ENCODE measurements around the gene CDK15. TPM values are rescaled to one million over a fixed set of nuclear protein-coding genes. Genes with fewer than 3 reads are reported as not detected.

CDK15 gene
- total RNA-seq, 1 donor: not detected

GRCh38 chr2:201933792-201934237 is 127.5 kb downstream of the CDK15 start:
- H3K4me3 ChIP-seq (ENCODE audit: low read length): no peak overlapping the region
- no peaks in the 10 kb centered on the region for H3K27me3 ChIP-seq (ENCODE audit: insufficient read depth, low read length)
- H3K4me1 ChIP-seq (ENCODE audit: insufficient read depth, low read length): no peaks in the 10 kb centered on the region

DNA sequence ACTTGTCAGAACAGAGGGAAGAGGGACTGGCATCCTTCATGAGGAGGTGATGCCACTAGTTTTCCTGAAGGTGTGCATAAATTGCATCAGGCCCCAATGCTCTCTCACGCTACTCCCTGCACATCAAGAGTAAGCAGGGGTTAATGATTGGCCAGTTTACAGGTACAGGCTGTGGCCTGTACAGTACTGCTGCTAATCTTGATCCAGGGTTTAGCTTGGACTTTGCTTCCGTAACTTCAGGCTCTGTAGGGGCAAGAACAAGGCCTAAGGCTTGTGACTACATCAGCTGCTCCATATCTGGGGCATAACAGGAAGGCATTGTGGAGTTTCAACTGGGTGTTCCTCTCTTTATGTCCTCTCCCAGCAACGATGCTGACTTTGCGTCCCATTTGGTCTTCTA is 130.5 kb downstream of the CDK15 start:
- Histone ChIP-seq H3K4me1 (ENCODE audit: insufficient read depth, low read length) (no peaks in the 10 kb centered on the region), H3K9me3 (ENCODE audit: low read depth, low read length) (no peaks in the 10 kb centered on the region), H3K4me3 (ENCODE audit: low read length) (no peak overlapping the region), H3K27me3 (ENCODE audit: insufficient read depth, low read length) (no peaks in the 10 kb centered on the region)

More at GRCh38 chr2:201933792-201934237, 127.5 kb downstream of the CDK15 start:
- no peaks in the 10 kb centered on the region for H3K9me3 ChIP-seq (ENCODE audit: low read depth, low read length)

DNA sequence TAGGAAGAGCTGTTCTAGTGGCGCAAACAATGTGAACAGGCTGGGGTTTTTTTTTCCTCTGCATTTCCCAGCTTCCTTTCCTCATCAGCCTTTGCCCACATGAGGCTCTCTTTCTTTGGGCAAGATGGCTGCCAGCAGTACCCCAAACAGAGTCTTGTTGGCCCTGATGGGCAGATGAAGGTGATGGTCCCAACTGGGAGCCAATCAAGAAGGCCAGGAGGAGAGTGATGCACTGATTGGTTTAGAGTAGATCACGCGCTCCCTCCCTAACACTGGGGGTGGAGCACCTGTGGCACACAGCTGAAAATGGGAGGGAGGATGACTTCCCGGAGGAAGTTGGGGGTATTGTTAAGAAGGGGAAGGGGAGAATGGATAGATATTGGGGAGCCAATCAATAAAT is 131.0 kb downstream of the CDK15 start:
- no peaks in the 10 kb centered on the region for H3K27me3 ChIP-seq (ENCODE audit: insufficient read depth, low read length)
- H3K9me3 ChIP-seq (ENCODE audit: low read depth, low read length): no peaks in the 10 kb centered on the region
- no peaks in the 10 kb centered on the region for H3K4me1 ChIP-seq (ENCODE audit: insufficient read depth, low read length)
- no peak overlapping the region for H3K4me3 ChIP-seq (ENCODE audit: low read length)

- no peaks in the 10 kb centered on the region for H3K9me3 ChIP-seq (ENCODE audit: low read depth, low read length)
- H3K4me1 ChIP-seq (ENCODE audit: insufficient read depth, low read length): no peaks in the 10 kb centered on the region
- H3K4me3 ChIP-seq (ENCODE audit: low read length): no peak overlapping the region
- H3K27me3 ChIP-seq (ENCODE audit: insufficient read depth, low read length): no peaks in the 10 kb centered on the region
These were observed 131.9 kb downstream of the CDK15 start for GRCh38 chr2:201938156-201938775.

DNA sequence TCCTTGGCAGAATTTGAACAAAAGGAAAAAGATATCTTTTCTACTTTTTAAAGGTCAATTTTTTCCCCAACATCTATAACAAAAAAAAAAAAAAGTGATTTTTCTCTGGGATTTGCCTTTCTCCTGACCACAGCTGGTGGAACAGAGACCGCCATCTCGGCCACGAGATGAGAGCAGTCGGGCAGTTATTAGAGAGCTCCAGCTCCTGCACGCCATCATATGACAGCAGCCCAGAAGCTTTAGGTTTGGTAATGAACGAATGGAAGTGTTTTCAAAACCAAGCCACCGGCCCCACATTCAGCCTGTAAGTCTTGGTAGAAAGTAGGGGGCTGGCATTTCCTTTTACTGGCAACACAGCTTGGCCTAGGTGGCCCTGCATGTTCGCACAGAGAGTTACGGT is 132.4 kb downstream of the CDK15 start:
- no peaks in the 10 kb centered on the region for H3K27me3 ChIP-seq (ENCODE audit: insufficient read depth, low read length)
- H3K4me3 ChIP-seq (ENCODE audit: low read length): no peak overlapping the region
- H3K4me1 ChIP-seq (ENCODE audit: insufficient read depth, low read length): no peaks in the 10 kb centered on the region
- H3K9me3 ChIP-seq (ENCODE audit: low read depth, low read length): no peaks in the 10 kb centered on the region

DNA sequence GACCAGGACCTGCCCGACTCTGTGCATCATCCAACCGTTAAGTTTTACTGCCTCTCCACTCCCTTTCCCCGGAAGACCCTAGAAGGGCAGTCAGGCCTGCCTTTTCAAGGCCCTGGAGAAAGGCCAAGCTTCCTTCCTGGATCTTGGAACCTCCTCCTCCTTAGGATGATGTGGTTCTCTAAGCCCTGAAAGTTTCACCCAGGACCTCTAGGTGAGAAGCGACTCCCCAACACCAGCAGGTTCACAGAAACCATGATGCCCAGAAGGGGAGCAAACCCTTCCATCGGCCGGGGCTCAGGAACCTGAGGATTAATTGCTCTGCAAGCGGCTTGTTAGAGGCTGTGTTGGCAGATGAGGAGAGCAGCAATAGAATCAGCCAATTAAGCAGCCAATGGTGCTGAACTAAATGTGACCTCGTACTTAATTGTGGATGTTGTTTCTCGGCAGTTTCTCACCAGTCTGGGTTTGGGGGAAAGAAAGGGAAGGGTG is 133.2 kb downstream of the CDK15 start:
- H3K4me3 ChIP-seq (ENCODE audit: low read length): no peak overlapping the region
- H3K27me3 ChIP-seq (ENCODE audit: insufficient read depth, low read length): no peaks in the 10 kb centered on the region
- no peaks in the 10 kb centered on the region for H3K9me3 ChIP-seq (ENCODE audit: low read depth, low read length)
- no peaks in the 10 kb centered on the region for H3K4me1 ChIP-seq (ENCODE audit: insufficient read depth, low read length)

GRCh38 chr2:201942531-201942930 is 136.2 kb downstream of the CDK15 start:
- H3K4me1 ChIP-seq (ENCODE audit: insufficient read depth, low read length): no peaks in the 10 kb centered on the region
- no peaks in the 10 kb centered on the region for H3K9me3 ChIP-seq (ENCODE audit: low read depth, low read length)
- H3K4me3 ChIP-seq (ENCODE audit: low read length): no peak overlapping the region
- no peaks in the 10 kb centered on the region for H3K27me3 ChIP-seq (ENCODE audit: insufficient read depth, low read length)

Other genes with a start within 250 kb of the CDK15 start
- gene TMEM237, start 163.0 kb upstream of the CDK15 start, total RNA-seq: 4.2 TPM
- under 0.01 TPM for gene MPP4, start 107.9 kb upstream of the CDK15 start, total RNA-seq
- 6.2 TPM for gene ALS2, start 25.6 kb upstream of the CDK15 start, total RNA-seq
- 0.63 TPM for gene FZD7, start 227.3 kb downstream of the CDK15 start, total RNA-seq

All from mononuclear cell (primary cell).